SK-N-SH treated with all-trans-retinoic acid at 6 μM for 48 hours (cell line): ENCODE measurements around the gene MCRS1.

Experiments
- ARNTL ChIP-seq: fragments of 450-650 bp; formaldehyde crosslinking; IDR thresholded peaks from 2 replicates; pipeline ENCODE4 v1.5.0; 2020; ENCODE audit warnings: low read depth, mild to moderate bottlenecking, moderate library complexity, borderline replicate concordance
- CREB5 ChIP-seq: fragments of 250-450 bp; sonication (Bioruptor Pico); IDR thresholded peaks from 2 replicates; pipeline ENCODE4 v1.5.1; 2020; ENCODE audit warnings: low read depth, mild to moderate bottlenecking, moderate library complexity
- ESRRG ChIP-seq: fragments of 250-450 bp; sonication (Bioruptor Pico); IDR thresholded peaks from 2 replicates; pipeline ENCODE4 v1.6.1; 2021; ENCODE audit warnings: mild to moderate bottlenecking
- GLIS3 ChIP-seq: fragments of 250-450 bp; sonication (Bioruptor Pico); IDR thresholded peaks from 2 replicates; pipeline ENCODE4 v1.5.0; 2020; ENCODE audit warnings: mild to moderate bottlenecking, moderate library complexity
- ISL1 ChIP-seq: fragments of 250-450 bp; sonication (Bioruptor Pico); IDR thresholded peaks from 2 replicates; pipeline ENCODE4 v2.1.2; 2022; ENCODE audit warnings: mild to moderate bottlenecking, moderate library complexity
- PATZ1 ChIP-seq: fragments of 250-450 bp; sonication (Bioruptor Pico); IDR thresholded peaks from 2 replicates; pipeline ENCODE4 v1.8.0; 2020; ENCODE audit warnings: mild to moderate bottlenecking, moderate library complexity, borderline replicate concordance
- TCF4 ChIP-seq: fragments of 250-450 bp; sonication (Bioruptor Pico); IDR thresholded peaks from 2 replicates; pipeline ENCODE4 v1.8.0; 2021; ENCODE audit warnings: mild to moderate bottlenecking, moderate library complexity, borderline replicate concordance
- ZFP30 ChIP-seq: fragments of 450-650 bp; formaldehyde crosslinking; IDR thresholded peaks from 2 replicates; pipeline ENCODE4 v1.5.0; 2022; ENCODE audit warnings: mild to moderate bottlenecking, moderate library complexity
- ZNF70 ChIP-seq: fragments of 450-650 bp; formaldehyde crosslinking; IDR thresholded peaks from 2 replicates; pipeline ENCODE4 v1.5.0; 2020; ENCODE audit warnings: mild to moderate bottlenecking, moderate library complexity

- no peak for TF ChIP-seq PATZ1
- TF ChIP-seq ZFP30 (CRISPR knock-in tag) = no peak
- TF ChIP-seq TCF4 = no peak
- TF ChIP-seq ISL1 = no peak
- no peak for TF ChIP-seq ZNF70 (CRISPR knock-in tag)
- no peak for TF ChIP-seq ARNTL
- TF ChIP-seq CREB5 (CRISPR knock-in tag) = no peak
- no peak for TF ChIP-seq GLIS3
- no peak for TF ChIP-seq ESRRG (CRISPR knock-in tag)
Measured at GRCh38 chr12:49542592-49543160, 25.3 kb downstream of the MCRS1 start.
